Breast epithelium (tissue), 3 donors: Measurements from ENCODE around the gene TERB2.

Experiments used
- CTCF ChIP-seq, 3 donors: fragments of 450-650 bp; IDR thresholded peaks; one replicate each; pipeline ENCODE4 v1.5.1; 2016 to 2017; ENCODE audit warnings: antibody characterized with exemption in 3 of 3, mild to moderate bottlenecking in 3 of 3, moderate library complexity in 3 of 3
- POLR2A ChIP-seq: fragments of 450-650 bp; IDR thresholded peaks from one replicate; pipeline ENCODE4 v1.6.1; 2016; ENCODE audit warnings: antibody characterized with exemption, mild to moderate bottlenecking, moderate library complexity
- POLR2AphosphoS5 ChIP-seq, 3 donors: sonication (generic); formaldehyde crosslinking; IDR thresholded peaks; one replicate each; pipeline ENCODE4 v1.6.1; 2017; ENCODE audit warnings: antibody characterized with exemption in 3 of 3

- no peak for TF ChIP-seq CTCF (IDR thresholded peaks at IDR 0.05)
- no peak for TF ChIP-seq POLR2A
- no peak for TF ChIP-seq POLR2AphosphoS5 (IDR thresholded peaks at IDR 0.05)
Measured at GRCh38 chr15:45026651-45027190, 70.2 kb downstream of the TERB2 start.
